ENCODE results near the gene ANKS1A. TPM values are rescaled to one million over a fixed set of nuclear protein-coding genes. Genes with fewer than 3 reads are reported as not detected.

The ANKS1A gene
- polyA plus RNA-seq, 2 of the 4 experiments (the other 2 are of a cell fraction) = 3.6 to 5.9 TPM

DNA sequence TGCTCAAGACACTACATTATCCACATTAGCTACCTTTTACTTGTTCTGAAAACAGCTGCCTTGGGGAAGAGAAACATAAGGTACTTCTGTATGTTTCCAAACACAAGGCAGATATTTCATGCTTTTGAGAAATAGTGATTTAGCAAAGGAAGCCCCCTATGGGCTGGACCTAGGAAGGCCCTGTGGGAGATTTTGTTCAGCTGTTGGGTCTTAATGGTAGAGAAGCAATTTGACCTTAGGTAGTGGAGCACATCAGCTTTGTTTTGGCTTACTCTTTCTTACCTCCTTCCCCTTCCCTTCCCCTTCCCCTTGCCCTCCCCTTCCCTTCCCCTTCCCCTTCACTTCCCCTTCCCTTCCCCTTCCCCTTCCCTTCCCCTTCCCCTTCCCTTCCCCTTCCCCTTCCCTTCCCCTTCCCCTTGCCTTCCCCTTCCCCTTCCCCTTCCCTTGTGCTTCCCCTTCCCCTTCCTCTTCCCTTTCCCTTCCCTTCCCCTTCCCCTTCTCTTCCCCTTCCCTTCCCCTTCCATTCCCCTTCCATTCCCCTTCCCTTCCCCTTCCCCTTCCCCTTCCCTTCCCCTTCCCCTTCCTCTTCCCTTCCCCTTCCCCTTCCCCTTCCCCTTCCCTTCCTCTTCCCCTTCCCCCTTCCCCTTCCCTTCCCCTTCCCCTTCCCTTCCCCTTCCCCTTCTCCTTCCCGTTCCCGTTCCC, 84.6 kb downstream of the ANKS1A start:
- H3K4me1 ChIP-seq = no peaks in the 10 kb centered on the region
- H3K4me2 ChIP-seq = no peak overlapping the region
- FAIRE-seq (no peak), DNase-seq (ENCODE audit: low read depth in 1 of 2, low spot score in 1 of 2) (no peak), ATAC-seq (no peak)
- 9% methylated on average over 2 of the region's 2 CpGs for WGBS (ENCODE audit: missing lambda C conversion rate)
- ChIA-PET POLR2A (no interaction called here), CTCF (interaction anchor here (1.1 kb wide), 2 partner anchors 13 to 19 kb away, joined by 3 to 5 read pairs; no protein-coding TSS in a partner anchor)
- H3K9me3 ChIP-seq = no peaks in the 10 kb centered on the region
- no peak overlapping the region for H3K4me3 ChIP-seq
- TF ChIP-seq, protein P1, sequence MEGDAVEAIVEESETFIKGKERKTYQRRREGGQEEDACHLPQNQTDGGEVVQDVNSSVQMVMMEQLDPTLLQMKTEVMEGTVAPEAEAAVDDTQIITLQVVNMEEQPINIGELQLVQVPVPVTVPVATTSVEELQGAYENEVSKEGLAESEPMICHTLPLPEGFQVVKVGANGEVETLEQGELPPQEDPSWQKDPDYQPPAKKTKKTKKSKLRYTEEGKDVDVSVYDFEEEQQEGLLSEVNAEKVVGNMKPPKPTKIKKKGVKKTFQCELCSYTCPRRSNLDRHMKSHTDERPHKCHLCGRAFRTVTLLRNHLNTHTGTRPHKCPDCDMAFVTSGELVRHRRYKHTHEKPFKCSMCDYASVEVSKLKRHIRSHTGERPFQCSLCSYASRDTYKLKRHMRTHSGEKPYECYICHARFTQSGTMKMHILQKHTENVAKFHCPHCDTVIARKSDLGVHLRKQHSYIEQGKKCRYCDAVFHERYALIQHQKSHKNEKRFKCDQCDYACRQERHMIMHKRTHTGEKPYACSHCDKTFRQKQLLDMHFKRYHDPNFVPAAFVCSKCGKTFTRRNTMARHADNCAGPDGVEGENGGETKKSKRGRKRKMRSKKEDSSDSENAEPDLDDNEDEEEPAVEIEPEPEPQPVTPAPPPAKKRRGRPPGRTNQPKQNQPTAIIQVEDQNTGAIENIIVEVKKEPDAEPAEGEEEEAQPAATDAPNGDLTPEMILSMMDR (IDR thresholded peaks at IDR 0.05) = no peak
- TF ChIP-seq ZSCAN20 (CRISPR knock-in tag; IDR thresholded peaks at IDR 0.05) = no peak
- no peak for TF ChIP-seq ZFP36 (IDR thresholded peaks at IDR 0.05; ENCODE audit: borderline replicate concordance, partially characterized antibody)
- TF ChIP-seq MYC (IDR thresholded peaks at IDR 0.05; ENCODE audit: borderline replicate concordance, low read length) = no peak
- no peak for TF ChIP-seq CBX8 (IDR thresholded peaks at IDR 0.05)
- TF ChIP-seq RARB (CRISPR knock-in tag; IDR thresholded peaks at IDR 0.05) = no peak
- no peak for TF ChIP-seq KDM1A (IDR thresholded peaks at IDR 0.05; ENCODE audit: low read depth)
- TF ChIP-seq SREBF2 (IDR thresholded peaks at IDR 0.05) = no peak
- TF ChIP-seq CBX2 (IDR thresholded peaks at IDR 0.05; ENCODE audit: borderline replicate concordance, low read depth) = no peak
- no peak for TF ChIP-seq E2F6 (IDR thresholded peaks at IDR 0.05; ENCODE audit: borderline replicate concordance, low read depth)
- no peak for TF ChIP-seq NFE2L2 (conservative IDR thresholded peaks at IDR 0.05; ENCODE audit: low read length)
- no peak for TF ChIP-seq SMC3 (IDR thresholded peaks at IDR 0.05)
- TF ChIP-seq, protein P2, sequence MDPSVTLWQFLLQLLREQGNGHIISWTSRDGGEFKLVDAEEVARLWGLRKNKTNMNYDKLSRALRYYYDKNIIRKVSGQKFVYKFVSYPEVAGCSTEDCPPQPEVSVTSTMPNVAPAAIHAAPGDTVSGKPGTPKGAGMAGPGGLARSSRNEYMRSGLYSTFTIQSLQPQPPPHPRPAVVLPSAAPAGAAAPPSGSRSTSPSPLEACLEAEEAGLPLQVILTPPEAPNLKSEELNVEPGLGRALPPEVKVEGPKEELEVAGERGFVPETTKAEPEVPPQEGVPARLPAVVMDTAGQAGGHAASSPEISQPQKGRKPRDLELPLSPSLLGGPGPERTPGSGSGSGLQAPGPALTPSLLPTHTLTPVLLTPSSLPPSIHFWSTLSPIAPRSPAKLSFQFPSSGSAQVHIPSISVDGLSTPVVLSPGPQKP (IDR thresholded peaks at IDR 0.05; ENCODE audit: low read depth, low read length) = no peak
- TF ChIP-seq NPAS2 (CRISPR knock-in tag; IDR thresholded peaks at IDR 0.05; ENCODE audit: borderline replicate concordance) = no peak
- TF ChIP-seq, protein P3, sequence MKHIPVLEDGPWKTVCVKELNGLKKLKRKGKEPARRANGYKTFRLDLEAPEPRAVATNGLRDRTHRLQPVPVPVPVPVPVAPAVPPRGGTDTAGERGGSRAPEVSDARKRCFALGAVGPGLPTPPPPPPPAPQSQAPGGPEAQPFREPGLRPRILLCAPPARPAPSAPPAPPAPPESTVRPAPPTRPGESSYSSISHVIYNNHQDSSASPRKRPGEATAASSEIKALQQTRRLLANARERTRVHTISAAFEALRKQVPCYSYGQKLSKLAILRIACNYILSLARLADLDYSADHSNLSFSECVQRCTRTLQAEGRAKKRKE (CRISPR knock-in tag; IDR thresholded peaks at IDR 0.05; ENCODE audit: low read depth) = no peak
- TF ChIP-seq EHMT2 (IDR thresholded peaks at IDR 0.05; ENCODE audit: low read depth) = no peak
- no peak for TF ChIP-seq USF2 (IDR thresholded peaks at IDR 0.05)
- TF ChIP-seq POLR2A (IDR thresholded peaks at IDR 0.05; ENCODE audit: low read length) = no peak
- no peak for TF ChIP-seq HOXB13 (CRISPR knock-in tag; IDR thresholded peaks at IDR 0.05; ENCODE audit: low read depth)
- TF ChIP-seq HEYL (CRISPR knock-in tag; IDR thresholded peaks at IDR 0.05) = no peak
- no peak overlapping the region for H3K27ac ChIP-seq

- Histone ChIP-seq H3K4me1 (no peaks in the 10 kb centered on the region), H3K4me2 (no peak overlapping the region), H3K4me3 (no peak overlapping the region), H3K27ac (no peak overlapping the region), H3K9me3 (no peaks in the 10 kb centered on the region)
- WGBS (ENCODE audit: missing lambda C conversion rate) = 0% methylated on average over 1 of the region's 1 CpG
- FAIRE-seq = no peak
- ATAC-seq = no peak
- ChIA-PET CTCF (no interaction called here), POLR2A (no interaction called here)
- TF ChIP-seq RNF2 (IDR thresholded peaks at IDR 0.05; ENCODE audit: borderline replicate concordance, low read depth) (no peak), KDM5A (IDR thresholded peaks at IDR 0.05) (no peak), POLR2A (IDR thresholded peaks at IDR 0.05; ENCODE audit: low read length) (no peak), RARB (CRISPR knock-in tag; IDR thresholded peaks at IDR 0.05) (no peak)
- no peak for DNase-seq (ENCODE audit: low read depth in 1 of 2, low spot score in 1 of 2)
Measured at GRCh38 chr6:34974249-34974642, 85.2 kb downstream of the ANKS1A start.

Measured in A549 (cell line).